Stomach (tissue), 4 donors: ENCODE results near the gene MYL2.

Source experiments
- CTCF ChIP-seq, 7 experiments: fragments of 450-650 bp in 4 of 7; fragments of 200-600 bp in 3 of 7; sonication (generic) in 3 of 7; IDR thresholded peaks; one replicate each; pipeline ENCODE4 v1.5.1; 2016 to 2019; ENCODE audit warnings: antibody characterized with exemption in 7 of 7, control low read depth in 2 of 7, mild to moderate bottlenecking in 1 of 7
- EP300 ChIP-seq: sonication (generic); formaldehyde crosslinking; IDR thresholded peaks from one replicate; pipeline ENCODE4 v1.6.1; 2017; ENCODE audit warnings: antibody characterized with exemption
- POLR2A ChIP-seq, 4 donors: fragments of 450-650 bp; IDR thresholded peaks; one replicate each; pipeline ENCODE4 v1.6.1; 2016; ENCODE audit warnings: antibody characterized with exemption in 4 of 4, control low read depth in 2 of 4, mild to moderate bottlenecking in 1 of 4, moderate library complexity in 1 of 4

GRCh38 chr12:110929818-110930217 lies 9.4 kb upstream of the MYL2 start:
- TF ChIP-seq CTCF (IDR thresholded peaks at IDR 0.05) (no peak), POLR2A (IDR thresholded peaks at IDR 0.05) (no peak), EP300 (no peak)
